22Rv1 (cell line): Measurements from ENCODE around the gene PALLD.

ENCODE experiments used
- CTCF ChIP-seq: fragments of 450-650 bp; IDR thresholded peaks from 2 replicates; pipeline ENCODE4 v1.5.1; 2017; ENCODE audit warnings: mild to moderate bottlenecking
- ZFX ChIP-seq: fragments of 450-650 bp; IDR thresholded peaks from 2 replicates; pipeline ENCODE4 v1.6.1; 2017; ENCODE audit warnings: antibody characterized with exemption, borderline replicate concordance

- TF ChIP-seq CTCF (no peak), ZFX (no peak)
These were observed 339.6 kb downstream of the PALLD start for GRCh38 chr4:168836490-168836889.
